Measurements from ENCODE around the gene ZFHX3.

ZFHX3 gene

DNA sequence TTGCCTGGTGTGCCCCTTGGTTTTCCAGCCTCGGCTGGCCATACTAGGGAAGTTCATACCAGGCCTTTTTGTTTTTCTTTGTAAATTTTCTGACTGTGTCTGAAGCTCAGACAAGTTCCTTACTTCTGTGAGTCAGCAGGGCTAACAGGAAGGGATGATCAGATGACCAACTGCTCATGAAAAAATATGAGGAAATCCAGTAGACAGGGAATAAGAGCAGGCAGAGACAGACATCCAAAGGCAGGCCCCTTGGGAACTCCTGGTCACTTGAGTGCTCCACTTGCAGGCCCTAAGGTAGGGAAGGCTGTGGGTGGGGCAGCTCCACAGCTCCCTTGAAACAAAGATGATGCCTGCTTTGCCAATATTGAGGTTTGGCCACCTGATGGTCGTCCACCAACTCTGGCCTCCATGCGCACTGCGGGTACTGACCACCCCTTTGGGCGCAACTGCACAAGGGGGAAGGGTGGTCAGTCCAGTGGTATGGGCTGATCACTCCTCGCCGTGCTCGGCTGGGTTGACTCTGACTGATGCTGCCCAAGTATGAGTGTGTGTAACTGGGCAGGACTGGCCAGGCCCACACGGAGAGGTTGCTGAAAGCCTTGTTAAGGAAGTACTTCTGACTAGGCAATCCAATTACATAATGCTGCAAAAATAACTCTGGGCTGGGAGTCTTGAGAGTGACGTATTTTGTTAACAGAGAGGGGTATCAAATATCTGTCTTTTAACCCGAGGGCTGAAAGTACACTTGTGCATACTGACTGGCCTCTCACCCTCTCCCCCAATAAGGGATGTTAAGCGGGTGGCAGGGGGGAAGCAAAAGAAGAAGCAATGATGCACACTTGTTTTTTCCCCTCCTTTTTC is 20.8 kb upstream of the ZFHX3 start:
- H3K27ac ChIP-seq: peak overlapping the region; percentile 98
- ChIA-PET POLR2A (ENCODE audit: low non-redundant PET) (no interaction called here), CTCF (no interaction called here)
- no peak for DNase-seq (ENCODE audit: low spot score)
- TF ChIP-seq, protein P1, sequence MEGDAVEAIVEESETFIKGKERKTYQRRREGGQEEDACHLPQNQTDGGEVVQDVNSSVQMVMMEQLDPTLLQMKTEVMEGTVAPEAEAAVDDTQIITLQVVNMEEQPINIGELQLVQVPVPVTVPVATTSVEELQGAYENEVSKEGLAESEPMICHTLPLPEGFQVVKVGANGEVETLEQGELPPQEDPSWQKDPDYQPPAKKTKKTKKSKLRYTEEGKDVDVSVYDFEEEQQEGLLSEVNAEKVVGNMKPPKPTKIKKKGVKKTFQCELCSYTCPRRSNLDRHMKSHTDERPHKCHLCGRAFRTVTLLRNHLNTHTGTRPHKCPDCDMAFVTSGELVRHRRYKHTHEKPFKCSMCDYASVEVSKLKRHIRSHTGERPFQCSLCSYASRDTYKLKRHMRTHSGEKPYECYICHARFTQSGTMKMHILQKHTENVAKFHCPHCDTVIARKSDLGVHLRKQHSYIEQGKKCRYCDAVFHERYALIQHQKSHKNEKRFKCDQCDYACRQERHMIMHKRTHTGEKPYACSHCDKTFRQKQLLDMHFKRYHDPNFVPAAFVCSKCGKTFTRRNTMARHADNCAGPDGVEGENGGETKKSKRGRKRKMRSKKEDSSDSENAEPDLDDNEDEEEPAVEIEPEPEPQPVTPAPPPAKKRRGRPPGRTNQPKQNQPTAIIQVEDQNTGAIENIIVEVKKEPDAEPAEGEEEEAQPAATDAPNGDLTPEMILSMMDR (conservative IDR thresholded peaks at IDR 0.05; ENCODE audit: low read depth): no peak

- H3K27ac ChIP-seq: peak overlapping the region; percentile 98
- DNase-seq (ENCODE audit: low spot score): no peak
- ChIA-PET CTCF (no interaction called here), POLR2A (ENCODE audit: low non-redundant PET) (no interaction called here)
- TF ChIP-seq, protein P1 (conservative IDR thresholded peaks at IDR 0.05; ENCODE audit: low read depth): no peak
Measured at GRCh38 chr16:73067671-73068540, 20.0 kb upstream of the ZFHX3 start.

- TF ChIP-seq, protein P1 (conservative IDR thresholded peaks at IDR 0.05; ENCODE audit: low read depth): no peak
- POLR2A ChIA-PET (ENCODE audit: low non-redundant PET): no interaction called here
- CTCF ChIA-PET: no interaction called here
- no peak for DNase-seq (ENCODE audit: low spot score)
- H3K27ac ChIP-seq: peak overlapping the region; percentile 98
Measured at GRCh38 chr16:73066927-73067670, 19.2 kb upstream of the ZFHX3 start.

DNA sequence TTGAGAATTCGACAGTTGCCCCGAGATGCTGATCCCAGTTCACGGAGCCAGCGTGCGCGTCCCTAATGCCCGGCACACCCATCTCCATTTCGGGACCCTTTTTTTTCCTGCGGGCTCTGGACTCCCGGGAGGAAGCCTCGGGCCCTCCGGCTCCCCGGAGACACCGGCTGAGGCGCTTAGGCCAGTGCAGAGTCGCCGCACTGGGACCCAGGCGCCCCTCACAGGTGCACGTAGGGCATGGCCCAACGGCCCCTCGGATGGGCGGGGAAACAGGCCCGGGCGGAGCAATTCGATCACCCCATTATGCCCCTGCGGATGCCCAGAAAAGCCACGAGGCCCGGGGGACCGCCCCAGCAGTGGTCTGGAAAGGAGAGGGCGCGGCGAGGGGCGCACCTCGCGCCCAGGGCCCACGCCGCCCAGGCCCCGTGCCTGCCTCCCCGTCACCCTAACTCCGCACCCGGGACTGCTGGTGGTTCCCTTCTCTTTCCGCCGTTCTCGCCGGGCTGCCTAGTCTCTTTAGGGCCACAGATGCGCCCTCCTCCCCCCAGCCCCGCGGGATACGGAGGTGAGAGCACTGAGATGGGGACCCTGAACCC is 18.5 kb upstream of the ZFHX3 start:
- POLR2A ChIA-PET (ENCODE audit: low non-redundant PET): no interaction called here
- CTCF ChIA-PET: no interaction called here
- peak overlapping the region; percentile 98 for H3K27ac ChIP-seq
- DNase-seq (ENCODE audit: low spot score): no peak
- TF ChIP-seq, protein P1 (conservative IDR thresholded peaks at IDR 0.05; ENCODE audit: low read depth): no peak

DNA sequence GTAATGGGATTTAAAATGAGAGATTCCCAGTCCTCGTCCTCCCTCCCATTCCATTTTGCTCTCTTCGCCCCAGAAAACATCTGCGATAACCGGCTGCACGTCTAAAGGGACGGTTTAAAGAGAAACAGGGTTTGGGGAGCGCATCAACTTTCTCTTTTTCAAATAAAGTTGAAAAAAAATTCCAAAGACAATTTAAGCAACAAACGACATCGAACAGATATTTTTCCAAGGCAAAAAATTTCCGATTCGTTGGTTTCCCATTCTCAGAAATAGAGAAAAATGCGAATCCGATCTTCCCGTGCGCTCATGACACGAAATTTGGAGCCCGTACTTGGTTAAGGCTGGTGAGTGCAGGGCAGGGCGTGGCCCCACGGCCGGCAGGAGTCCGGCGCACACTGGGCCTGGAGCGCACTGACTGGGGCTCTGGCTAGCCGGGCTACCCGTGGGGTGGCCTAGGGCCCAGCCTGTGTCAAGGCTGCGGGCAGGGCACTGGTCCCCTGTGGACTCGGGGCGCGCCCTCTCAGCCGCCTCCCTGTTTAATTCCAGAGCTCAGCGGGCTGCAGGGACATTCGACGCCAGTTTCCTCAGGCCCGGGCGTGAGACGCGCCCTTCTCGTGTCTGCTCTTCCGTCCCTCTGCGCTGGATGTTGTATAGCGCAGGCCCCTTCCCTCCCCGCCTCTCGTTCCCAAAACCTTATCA is 17.9 kb upstream of the ZFHX3 start:
- DNase-seq (ENCODE audit: low spot score): no peak
- ChIA-PET CTCF (no interaction called here), POLR2A (ENCODE audit: low non-redundant PET) (no interaction called here)
- TF ChIP-seq, protein P1 (conservative IDR thresholded peaks at IDR 0.05; ENCODE audit: low read depth): no peak
- H3K27ac ChIP-seq: peak overlapping the region; percentile 98

Measured in RWPE1 (cell line).